Retinal pigment epithelial cell (primary cell): Measurements from ENCODE around the gene ZNF710.

Source experiments
- DNase-seq: peaks from one replicate; pipeline ENCODE4 v3.0.0-alpha.2; 2010; ENCODE audit warnings: low read depth
- H3K4me3 ChIP-seq: 2 replicates; pipeline ENCODE4 v1.5.1; 2011; ENCODE audit warnings: mild to moderate bottlenecking, low read length, control low read depth, moderate library complexity
- TF ChIP-seq, protein P1 (sequence below): conservative IDR thresholded peaks from 2 replicates; pipeline ENCODE4 v1.5.1; 2011; ENCODE audit warnings: low read depth, low read length, control low read depth, inconsistent platforms

ZNF710 gene

GRCh38 chr15:90075420-90076289, 74.5 kb downstream of the ZNF710 start:
- peak; percentile 46 for DNase-seq
- TF ChIP-seq, protein P1, sequence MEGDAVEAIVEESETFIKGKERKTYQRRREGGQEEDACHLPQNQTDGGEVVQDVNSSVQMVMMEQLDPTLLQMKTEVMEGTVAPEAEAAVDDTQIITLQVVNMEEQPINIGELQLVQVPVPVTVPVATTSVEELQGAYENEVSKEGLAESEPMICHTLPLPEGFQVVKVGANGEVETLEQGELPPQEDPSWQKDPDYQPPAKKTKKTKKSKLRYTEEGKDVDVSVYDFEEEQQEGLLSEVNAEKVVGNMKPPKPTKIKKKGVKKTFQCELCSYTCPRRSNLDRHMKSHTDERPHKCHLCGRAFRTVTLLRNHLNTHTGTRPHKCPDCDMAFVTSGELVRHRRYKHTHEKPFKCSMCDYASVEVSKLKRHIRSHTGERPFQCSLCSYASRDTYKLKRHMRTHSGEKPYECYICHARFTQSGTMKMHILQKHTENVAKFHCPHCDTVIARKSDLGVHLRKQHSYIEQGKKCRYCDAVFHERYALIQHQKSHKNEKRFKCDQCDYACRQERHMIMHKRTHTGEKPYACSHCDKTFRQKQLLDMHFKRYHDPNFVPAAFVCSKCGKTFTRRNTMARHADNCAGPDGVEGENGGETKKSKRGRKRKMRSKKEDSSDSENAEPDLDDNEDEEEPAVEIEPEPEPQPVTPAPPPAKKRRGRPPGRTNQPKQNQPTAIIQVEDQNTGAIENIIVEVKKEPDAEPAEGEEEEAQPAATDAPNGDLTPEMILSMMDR: no peak

DNA sequence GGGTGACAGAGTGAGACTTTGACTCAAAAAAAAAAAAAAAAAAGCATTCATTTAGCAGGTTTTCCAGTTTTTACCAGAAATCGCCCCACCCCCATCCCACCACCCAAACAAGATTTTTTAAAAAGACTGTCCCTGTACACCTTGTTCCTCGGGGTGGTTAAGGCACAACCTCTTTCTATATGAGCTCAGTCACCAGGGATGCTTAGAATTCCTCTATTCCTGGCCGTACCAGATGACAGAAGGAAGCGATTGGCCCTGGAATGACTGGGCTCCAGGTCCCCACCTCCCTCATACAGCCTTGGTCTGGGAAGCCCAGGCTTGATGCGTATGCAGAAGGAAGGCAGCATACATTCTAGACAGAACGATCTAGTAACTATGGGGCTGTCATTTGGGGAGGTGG, 75.6 kb downstream of the ZNF710 start:
- TF ChIP-seq, protein P1: no peak
- H3K4me3 ChIP-seq: no peak overlapping the region
- no peak for DNase-seq

More at GRCh38 chr15:90075420-90076289, 74.5 kb downstream of the ZNF710 start:
- no peak overlapping the region for H3K4me3 ChIP-seq

- TF ChIP-seq, protein P1: no peak
- no peak overlapping the region for H3K4me3 ChIP-seq
- no peak for DNase-seq
These were observed 77.8 kb downstream of the ZNF710 start for GRCh38 chr15:90078965-90079364.

DNA sequence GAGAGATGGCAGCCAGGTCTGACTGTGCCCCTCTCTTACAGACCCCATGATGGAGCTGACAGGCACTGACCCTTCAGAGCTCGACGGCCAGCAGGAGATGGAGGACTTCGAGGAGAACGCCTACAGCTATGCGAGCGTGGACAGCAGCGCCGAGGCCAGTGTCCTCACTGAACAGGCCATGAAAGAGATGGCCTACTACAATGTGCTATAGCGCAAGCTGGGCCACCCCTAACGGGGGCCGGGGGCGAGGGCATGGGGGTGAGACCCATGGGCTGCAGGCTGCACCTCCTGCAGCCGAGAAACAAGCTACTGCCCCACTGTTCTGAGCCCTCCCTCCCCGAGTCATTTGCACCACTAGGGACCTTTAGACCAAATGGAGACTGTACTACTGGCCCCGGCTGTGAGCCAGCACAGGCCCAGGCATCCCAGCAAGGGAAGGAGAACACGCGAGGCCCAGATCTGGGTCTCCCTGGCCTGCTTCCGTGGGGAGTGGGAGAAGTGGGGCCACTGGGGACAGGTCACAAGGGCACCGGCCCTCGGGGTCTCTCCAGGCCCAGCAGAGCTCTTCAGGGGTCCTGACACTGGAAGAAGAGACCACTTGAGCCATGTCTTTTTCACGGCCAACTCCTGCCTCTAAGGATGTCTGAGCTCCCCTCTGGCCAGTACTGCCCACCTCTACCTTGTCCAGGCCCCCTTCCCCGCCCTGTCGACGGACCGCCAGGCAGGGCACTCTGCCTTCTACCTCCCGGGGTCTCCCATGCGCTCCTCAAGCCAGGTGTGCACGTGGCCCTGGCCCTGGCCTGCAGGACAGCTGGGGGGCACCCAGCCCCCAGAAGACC, 78.7 kb downstream of the ZNF710 start:
- DNase-seq: no peak
- TF ChIP-seq, protein P1: no peak
- H3K4me3 ChIP-seq: no peak overlapping the region

- no peak overlapping the region for H3K4me3 ChIP-seq
- no peak for DNase-seq
- TF ChIP-seq, protein P1: no peak
These were observed 79.3 kb downstream of the ZNF710 start for GRCh38 chr15:90080458-90080755.

GRCh38 chr15:90080818-90081393, 79.8 kb downstream of the ZNF710 start:
- H3K4me3 ChIP-seq: no peak overlapping the region
- TF ChIP-seq, protein P1: no peak
- no peak for DNase-seq
